Iris pigment epithelial cell (primary cell): ENCODE measurements around the gene ZNF749.

Experiments
- DNase-seq: peaks from one replicate; pipeline ENCODE4 v3.0.0-alpha.2; 2011; ENCODE audit warnings: low read depth

Gene ZNF749

DNA sequence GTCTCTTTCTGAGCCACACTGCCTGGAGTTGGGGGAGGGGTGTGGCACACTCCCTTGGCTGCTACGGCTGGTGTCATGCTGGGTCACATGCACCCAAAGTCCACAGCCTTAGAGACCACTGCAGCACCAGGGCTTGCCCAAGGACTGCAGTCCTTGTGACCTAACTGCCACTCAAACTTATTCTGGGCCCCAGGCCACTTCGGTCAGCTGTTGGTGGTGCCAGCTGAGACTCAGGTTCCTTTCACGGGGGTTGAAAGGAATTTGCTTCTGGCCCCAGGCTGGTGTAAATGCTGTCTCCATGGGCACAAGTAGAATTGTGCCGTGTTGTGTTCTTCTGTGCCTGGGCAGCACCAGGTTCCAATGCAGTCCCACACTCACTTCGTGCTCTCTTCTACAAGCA lies 31.4 kb downstream of the ZNF749 start:
- no peak for DNase-seq

DNA sequence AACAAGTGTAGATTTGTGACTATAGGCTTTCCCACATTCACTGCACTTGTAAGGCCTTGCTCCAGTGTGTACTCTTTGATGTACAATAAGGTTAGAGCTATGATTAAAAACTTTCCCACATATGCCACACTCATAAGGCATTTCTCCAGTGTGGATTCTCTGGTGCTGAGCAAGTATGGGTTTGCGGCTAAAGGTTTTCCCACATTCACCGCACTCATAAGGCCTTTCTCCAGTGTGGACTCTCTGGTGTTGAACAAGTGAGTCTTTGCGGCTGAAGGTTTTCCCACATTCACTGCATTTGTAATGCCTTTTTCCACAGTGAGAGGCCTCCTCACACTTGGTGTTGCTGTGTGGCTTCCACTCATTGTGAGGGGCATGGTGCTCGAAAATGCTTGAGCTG lies 38.5 kb downstream of the ZNF749 start:
- DNase-seq: peak; percentile 11

DNA sequence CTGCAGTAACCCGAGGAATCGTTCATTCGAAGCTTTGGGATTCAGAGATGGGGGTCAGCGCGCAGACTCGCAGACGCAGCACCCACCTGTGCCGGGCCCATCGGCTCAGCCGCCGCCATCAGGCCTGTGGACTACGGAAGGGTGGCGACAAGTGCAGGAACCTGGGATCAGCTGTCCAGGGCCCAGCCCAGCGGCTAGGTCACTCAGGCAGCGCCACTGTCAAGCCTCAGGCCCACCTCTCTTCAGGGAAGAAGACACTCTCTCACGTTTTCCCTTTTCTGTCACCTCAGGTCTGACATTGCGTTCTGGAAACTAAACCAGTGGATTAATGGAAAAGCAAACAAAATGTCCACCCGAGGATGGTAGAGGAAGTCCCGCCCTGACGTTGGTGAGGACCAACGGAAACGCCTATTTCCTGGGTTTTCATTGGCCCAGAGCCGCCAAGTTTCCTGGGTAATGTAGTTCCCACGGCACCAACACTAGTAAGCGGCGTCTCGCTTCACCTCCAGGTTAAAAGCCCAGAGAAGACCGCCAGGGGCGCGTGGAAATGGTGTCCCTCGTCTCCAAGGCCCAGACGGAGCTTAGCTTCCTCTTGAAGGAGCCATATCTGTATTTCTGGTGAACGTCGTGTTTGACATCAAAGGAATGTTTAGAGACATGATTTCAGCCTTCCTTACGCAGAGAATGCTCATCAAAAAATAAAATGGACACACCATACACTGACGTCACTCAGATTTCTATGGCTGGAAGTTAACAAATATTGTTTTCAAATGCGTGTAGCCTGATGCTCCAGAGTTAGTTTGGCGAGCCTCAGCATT lies 42.3 kb downstream of the ZNF749 start, which contains the start of gene ZNF772:
ZNF772 (minus strand) TSS at position 376 of the 818 bp plus-strand sequence; CDS start at position 119, 257 bp downstream.
- DNase-seq: peak; percentile 97

DNA sequence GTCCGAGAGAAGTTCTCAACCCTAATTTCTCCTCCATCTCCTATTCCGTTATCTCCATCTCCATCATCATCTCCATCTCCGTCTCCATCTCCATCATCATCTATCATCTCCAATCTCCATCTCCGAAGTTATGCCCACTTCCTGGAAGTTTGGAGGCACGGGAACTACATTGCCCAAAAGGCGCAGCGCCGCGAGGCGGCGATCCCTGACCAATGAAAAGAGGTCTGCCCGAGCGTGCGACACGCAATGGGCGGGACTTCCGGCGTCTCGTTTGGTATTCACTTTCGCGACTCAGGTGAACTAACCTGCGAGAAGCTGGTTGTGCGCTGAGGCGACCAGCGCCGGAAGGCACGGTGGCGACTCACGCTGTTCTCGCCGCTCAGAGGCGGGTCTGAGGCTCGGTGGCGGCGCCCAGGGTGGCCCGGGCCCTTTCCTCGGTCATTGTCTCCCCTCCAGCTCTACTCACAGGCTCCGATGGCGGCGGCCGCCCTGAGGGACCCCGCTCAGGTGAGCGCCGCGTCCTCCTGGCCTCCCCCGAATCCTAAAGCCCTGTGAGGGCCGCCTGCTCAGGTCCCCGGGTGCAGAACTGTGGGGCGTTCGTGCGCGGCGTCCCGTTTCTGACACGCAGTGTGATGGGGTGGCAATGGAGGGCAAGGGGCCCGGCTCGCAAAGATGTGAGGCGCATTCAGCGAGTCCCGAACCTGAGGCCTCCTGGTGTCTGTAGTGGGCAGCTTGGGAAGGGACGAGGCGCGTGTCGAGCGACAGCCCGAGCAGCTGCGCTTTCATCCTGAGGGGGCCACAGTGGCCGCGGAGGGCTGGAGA lies 52.6 kb downstream of the ZNF749 start, which contains the start of gene ZNF419:
ZNF419 (plus strand) TSS at position 274 of the 822 bp plus-strand sequence; CDS start at position 475, 201 bp downstream.
- peak; percentile 83 for DNase-seq

DNA sequence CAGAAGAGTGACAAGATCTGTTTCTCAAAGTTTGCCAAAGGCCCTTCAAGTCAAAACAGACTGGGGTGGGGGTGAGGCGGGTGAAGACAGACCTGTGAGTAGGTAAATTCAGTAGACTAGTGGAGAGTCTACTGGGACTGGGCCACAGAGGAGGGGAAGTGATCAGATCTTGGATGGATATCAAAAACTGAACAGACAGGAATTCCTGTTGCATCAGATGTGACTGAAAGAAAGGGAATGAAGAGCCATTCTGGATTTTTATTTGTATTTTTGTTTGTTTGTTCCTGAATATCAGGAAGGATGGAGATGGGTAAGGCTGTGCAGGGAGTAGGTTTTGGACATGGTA lies 53.1 kb downstream of the ZNF749 start:
- DNase-seq: peak; percentile 54
